GM06990 (cell line): ENCODE results near the gene ENOX1.

ENCODE experiments used
- DNase-seq: peaks from one replicate; pipeline ENCODE4 v3.0.0-alpha.2; 2011; ENCODE audit not compliant: insufficient read length; ENCODE audit errors: extremely low read depth
- H3K27me3 ChIP-seq: replicated peaks from 2 replicates; pipeline ENCODE4 v1.6.0; 2011; ENCODE audit warnings: low read length; ENCODE audit not compliant: control insufficient read depth, insufficient read depth
- H3K36me3 ChIP-seq: 2 replicates; pipeline ENCODE4 v1.5.1; 2011; ENCODE audit warnings: low read length; ENCODE audit not compliant: control insufficient read depth, insufficient read depth
- H3K4me3 ChIP-seq: replicated peaks from 2 replicates; pipeline ENCODE4 v1.5.1; 2011; ENCODE audit warnings: low read depth, mild to moderate bottlenecking, control low read depth, low read length
- TF ChIP-seq, protein P1 (sequence below): IDR thresholded peaks from 2 replicates; pipeline ENCODE4 v1.5.1; 2011; ENCODE audit warnings: low read length, control low read depth, mild to moderate bottlenecking, inconsistent platforms; ENCODE audit not compliant: insufficient read depth, poor library complexity, severe bottlenecking

The ENOX1 gene

GRCh38 chr13:43257765-43258164, 529.0 kb downstream of the ENOX1 start:
- TF ChIP-seq, protein P1, sequence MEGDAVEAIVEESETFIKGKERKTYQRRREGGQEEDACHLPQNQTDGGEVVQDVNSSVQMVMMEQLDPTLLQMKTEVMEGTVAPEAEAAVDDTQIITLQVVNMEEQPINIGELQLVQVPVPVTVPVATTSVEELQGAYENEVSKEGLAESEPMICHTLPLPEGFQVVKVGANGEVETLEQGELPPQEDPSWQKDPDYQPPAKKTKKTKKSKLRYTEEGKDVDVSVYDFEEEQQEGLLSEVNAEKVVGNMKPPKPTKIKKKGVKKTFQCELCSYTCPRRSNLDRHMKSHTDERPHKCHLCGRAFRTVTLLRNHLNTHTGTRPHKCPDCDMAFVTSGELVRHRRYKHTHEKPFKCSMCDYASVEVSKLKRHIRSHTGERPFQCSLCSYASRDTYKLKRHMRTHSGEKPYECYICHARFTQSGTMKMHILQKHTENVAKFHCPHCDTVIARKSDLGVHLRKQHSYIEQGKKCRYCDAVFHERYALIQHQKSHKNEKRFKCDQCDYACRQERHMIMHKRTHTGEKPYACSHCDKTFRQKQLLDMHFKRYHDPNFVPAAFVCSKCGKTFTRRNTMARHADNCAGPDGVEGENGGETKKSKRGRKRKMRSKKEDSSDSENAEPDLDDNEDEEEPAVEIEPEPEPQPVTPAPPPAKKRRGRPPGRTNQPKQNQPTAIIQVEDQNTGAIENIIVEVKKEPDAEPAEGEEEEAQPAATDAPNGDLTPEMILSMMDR: no peak
- DNase-seq: no peak
- Histone ChIP-seq H3K36me3 (no peaks in the 10 kb centered on the region), H3K27me3 (no peaks in the 10 kb centered on the region), H3K4me3 (no peak overlapping the region)

- TF ChIP-seq, protein P1: no peak
- no peak for DNase-seq
- Histone ChIP-seq H3K27me3 (no peaks in the 10 kb centered on the region), H3K4me3 (no peak overlapping the region), H3K36me3 (no peaks in the 10 kb centered on the region)
Measured at GRCh38 chr13:43251961-43252360, 534.8 kb downstream of the ENOX1 start.

- Histone ChIP-seq H3K27me3 (no peaks in the 10 kb centered on the region), H3K4me3 (no peak overlapping the region), H3K36me3 (no peaks in the 10 kb centered on the region)
- TF ChIP-seq, protein P1: no peak
- DNase-seq: no peak
Measured at GRCh38 chr13:43246382-43246781, 540.4 kb downstream of the ENOX1 start.

DNA sequence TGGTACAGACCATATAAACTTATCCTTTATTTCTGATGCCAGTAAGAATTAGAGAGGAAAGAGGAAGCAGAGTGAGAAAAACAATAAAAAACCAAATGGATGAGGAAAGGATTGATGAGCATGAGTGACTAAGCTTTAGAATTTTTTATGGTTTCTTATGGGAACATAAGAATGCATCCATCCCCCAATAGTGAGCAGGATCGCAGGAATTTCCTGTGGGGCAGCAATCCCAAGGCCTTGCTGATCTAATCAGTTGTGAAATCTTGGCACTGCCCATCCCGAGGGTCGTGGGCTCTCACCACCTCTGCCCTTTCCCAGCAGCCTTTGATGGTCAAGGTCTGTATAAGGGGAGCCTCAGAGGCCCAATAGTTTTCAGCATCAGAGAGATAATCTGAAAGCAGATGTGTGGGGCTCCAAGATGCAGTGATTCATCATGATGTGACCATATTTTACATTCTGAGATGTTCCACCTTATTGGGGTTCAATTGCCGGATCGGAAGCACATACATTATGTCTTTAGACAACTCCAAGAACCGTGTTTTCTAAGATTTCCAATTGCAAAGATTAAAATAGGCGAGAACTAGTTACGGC, 541.3 kb downstream of the ENOX1 start:
- TF ChIP-seq, protein P1: no peak
- no peaks in the 10 kb centered on the region for H3K27me3 ChIP-seq
- DNase-seq: no peak
- H3K4me3 ChIP-seq: no peak overlapping the region
- no peaks in the 10 kb centered on the region for H3K36me3 ChIP-seq

DNA sequence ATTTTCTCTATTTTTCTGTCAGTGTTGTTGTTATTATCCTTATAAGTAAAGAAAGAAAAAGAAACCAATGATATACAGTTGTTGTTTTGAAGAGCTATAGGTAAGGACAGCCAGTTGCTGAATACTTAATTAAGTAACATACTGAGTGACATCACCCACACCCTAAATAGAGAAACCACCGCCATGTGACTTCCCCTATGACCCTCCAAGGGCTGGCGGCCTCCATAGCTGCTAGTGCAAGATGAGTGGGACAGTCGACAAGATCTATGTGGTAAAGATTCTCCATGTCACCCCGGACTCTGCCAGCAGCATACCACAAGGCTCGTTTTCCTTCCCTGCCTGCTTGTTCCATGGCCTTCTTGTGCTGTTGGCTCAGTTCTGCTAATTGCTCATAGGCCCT, 542.3 kb downstream of the ENOX1 start:
- no peaks in the 10 kb centered on the region for H3K27me3 ChIP-seq
- no peak overlapping the region for H3K4me3 ChIP-seq
- no peak for DNase-seq
- no peaks in the 10 kb centered on the region for H3K36me3 ChIP-seq
- TF ChIP-seq, protein P1: no peak

DNA sequence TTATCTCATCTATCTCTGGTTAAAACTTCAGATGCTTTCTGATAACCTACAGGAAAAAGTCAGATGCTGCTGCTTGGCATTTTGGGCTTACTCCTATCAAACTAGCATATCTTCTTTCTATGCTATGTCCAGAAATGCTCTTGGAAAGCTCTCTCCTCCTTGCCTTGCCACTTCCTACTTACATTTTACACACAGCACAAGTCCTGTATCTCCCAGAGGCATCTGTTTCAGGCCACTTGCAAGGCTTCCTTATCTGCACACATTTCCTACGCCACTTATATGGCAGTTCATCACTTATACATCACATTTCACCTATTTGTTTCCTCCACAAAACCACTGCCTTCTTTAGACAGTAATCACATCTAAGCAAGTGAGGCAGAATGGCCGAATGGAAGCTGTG, 543.1 kb downstream of the ENOX1 start:
- H3K27me3 ChIP-seq: no peaks in the 10 kb centered on the region
- TF ChIP-seq, protein P1: no peak

More for the DNA sequence above, 543.1 kb downstream of the ENOX1 start:
- H3K36me3 ChIP-seq: no peaks in the 10 kb centered on the region
- DNase-seq: no peak
- no peak overlapping the region for H3K4me3 ChIP-seq
